WERI-Rb-1 (cell line): Measurements from ENCODE around the gene NAGPA.

Experiments
- DNase-seq: peaks from one replicate; pipeline ENCODE4 v3.0.0-alpha.2; 2020
- H3K27ac ChIP-seq: fragments of 250-450 bp; sonication (Bioruptor Pico); 2 replicates; pipeline ENCODE4 v1.5.1; 2020; ENCODE audit warnings: mild to moderate bottlenecking, moderate library complexity
- H3K27me3 ChIP-seq: fragments of 250-450 bp; sonication (Bioruptor Pico); 2 replicates; pipeline ENCODE4 v1.5.1; 2021; ENCODE audit warnings: mild to moderate bottlenecking, low read depth, moderate library complexity; ENCODE audit not compliant: insufficient read depth, severe bottlenecking
- H3K36me3 ChIP-seq: fragments of 250-450 bp; sonication (Bioruptor Pico); 2 replicates; pipeline ENCODE4 v1.5.1; 2020; ENCODE audit warnings: mild to moderate bottlenecking, moderate library complexity
- H3K4me3 ChIP-seq: 2 replicates; pipeline ENCODE4 v1.5.1; 2011; ENCODE audit warnings: low read depth, mild to moderate bottlenecking, control low read depth, low read length
- H3K9me3 ChIP-seq: fragments of 250-450 bp; sonication (Bioruptor Pico); 2 replicates; pipeline ENCODE4 v1.5.1; 2021; ENCODE audit warnings: mild to moderate bottlenecking, moderate library complexity; ENCODE audit not compliant: severe bottlenecking
- TF ChIP-seq, protein P1 (sequence below): IDR thresholded peaks from 2 replicates; pipeline ENCODE4 v1.5.1; 2011; ENCODE audit warnings: low read depth, mild to moderate bottlenecking, control low read depth, inconsistent platforms, low read length

NAGPA gene

DNA sequence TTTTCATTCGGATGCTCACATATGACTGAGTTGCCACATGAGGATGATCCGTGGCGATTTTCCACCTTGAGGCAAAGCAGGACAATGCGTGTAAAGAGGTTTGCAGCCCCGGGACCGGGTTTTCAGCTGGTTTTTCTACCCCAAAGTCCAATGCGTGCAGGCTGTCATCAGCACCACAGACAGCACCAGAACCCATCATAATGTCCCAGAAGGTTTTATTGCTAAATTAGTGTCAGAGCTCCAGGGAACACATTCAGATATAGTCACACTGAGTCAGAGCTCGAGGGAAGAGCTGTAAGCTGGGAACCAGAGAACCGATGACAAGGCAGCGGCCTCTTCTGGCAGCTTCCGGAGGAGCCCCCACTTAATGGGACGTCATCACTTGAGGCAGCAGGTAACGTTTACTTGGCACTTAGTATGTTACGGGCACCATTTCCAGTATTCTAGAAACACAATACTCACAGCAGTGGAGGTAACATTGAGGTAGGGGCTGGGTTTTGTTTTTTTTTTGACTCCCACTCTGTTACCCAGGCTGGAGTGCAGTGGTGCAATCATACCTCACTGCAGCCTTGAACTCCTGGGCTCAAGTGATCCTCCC lies 8.9 kb upstream of the NAGPA start:
- DNase-seq: no peak
- H3K27me3 ChIP-seq: no peaks in the 10 kb centered on the region
- H3K27ac ChIP-seq: no peak overlapping the region
- no peaks in the 10 kb centered on the region for H3K9me3 ChIP-seq
- H3K4me3 ChIP-seq: no peak overlapping the region
- H3K36me3 ChIP-seq: no peaks in the 10 kb centered on the region
- TF ChIP-seq, protein P1, sequence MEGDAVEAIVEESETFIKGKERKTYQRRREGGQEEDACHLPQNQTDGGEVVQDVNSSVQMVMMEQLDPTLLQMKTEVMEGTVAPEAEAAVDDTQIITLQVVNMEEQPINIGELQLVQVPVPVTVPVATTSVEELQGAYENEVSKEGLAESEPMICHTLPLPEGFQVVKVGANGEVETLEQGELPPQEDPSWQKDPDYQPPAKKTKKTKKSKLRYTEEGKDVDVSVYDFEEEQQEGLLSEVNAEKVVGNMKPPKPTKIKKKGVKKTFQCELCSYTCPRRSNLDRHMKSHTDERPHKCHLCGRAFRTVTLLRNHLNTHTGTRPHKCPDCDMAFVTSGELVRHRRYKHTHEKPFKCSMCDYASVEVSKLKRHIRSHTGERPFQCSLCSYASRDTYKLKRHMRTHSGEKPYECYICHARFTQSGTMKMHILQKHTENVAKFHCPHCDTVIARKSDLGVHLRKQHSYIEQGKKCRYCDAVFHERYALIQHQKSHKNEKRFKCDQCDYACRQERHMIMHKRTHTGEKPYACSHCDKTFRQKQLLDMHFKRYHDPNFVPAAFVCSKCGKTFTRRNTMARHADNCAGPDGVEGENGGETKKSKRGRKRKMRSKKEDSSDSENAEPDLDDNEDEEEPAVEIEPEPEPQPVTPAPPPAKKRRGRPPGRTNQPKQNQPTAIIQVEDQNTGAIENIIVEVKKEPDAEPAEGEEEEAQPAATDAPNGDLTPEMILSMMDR: peak; percentile 40

DNA sequence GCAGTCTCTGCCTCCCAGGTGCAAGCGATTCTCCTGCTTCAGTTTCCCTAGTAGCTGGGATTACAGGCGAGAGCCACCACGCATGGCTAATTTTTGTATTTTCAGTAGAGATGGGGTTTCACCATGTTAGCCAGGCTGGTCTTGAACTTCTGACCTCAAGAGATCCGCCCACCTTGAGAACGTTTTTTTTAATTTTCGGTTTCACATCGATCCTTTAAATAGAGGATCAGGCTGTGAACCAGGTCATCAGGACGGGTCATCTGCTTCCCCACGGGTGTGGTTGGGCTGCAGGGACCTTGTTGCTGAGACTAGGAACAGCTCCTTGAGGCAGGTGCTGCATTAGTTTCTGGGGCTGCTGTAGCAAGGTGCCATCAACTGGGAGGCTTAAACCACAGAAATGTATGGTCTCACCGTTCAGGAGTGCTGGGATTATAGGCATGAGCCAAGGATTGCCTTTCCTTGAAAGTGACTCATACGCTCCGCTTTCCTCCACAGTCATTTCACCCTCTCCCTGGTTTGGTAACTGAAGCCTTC lies 7.9 kb upstream of the NAGPA start:
- Histone ChIP-seq H3K4me3 (no peak overlapping the region), H3K9me3 (no peaks in the 10 kb centered on the region), H3K36me3 (no peaks in the 10 kb centered on the region), H3K27ac (no peak overlapping the region), H3K27me3 (no peaks in the 10 kb centered on the region)
- TF ChIP-seq, protein P1: no peak
- DNase-seq: no peak

DNA sequence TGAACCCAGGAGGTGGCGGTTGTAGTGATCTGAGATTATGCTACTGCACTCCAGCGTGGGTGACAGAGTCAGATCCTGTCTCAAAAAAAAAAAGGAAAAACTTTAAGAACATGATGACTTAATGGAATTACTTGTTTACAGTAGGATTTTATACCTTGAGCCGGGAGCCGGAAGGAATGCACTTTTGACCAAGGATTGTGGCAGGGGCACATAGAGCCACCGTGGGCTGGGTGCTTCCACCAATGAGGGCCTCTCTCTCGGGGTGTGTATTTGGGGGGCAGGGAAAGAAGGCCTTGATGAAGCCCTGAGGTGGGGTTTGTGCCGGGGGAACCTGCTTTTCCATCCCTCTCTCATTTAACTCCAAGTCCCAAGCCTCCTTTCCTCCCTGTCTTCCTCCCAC lies 6.7 kb upstream of the NAGPA start:
- no peak overlapping the region for H3K27ac ChIP-seq
- no peak overlapping the region for H3K4me3 ChIP-seq
- H3K36me3 ChIP-seq: no peaks in the 10 kb centered on the region
- TF ChIP-seq, protein P1: no peak
- no peaks in the 10 kb centered on the region for H3K9me3 ChIP-seq
- DNase-seq: no peak
- no peaks in the 10 kb centered on the region for H3K27me3 ChIP-seq

DNA sequence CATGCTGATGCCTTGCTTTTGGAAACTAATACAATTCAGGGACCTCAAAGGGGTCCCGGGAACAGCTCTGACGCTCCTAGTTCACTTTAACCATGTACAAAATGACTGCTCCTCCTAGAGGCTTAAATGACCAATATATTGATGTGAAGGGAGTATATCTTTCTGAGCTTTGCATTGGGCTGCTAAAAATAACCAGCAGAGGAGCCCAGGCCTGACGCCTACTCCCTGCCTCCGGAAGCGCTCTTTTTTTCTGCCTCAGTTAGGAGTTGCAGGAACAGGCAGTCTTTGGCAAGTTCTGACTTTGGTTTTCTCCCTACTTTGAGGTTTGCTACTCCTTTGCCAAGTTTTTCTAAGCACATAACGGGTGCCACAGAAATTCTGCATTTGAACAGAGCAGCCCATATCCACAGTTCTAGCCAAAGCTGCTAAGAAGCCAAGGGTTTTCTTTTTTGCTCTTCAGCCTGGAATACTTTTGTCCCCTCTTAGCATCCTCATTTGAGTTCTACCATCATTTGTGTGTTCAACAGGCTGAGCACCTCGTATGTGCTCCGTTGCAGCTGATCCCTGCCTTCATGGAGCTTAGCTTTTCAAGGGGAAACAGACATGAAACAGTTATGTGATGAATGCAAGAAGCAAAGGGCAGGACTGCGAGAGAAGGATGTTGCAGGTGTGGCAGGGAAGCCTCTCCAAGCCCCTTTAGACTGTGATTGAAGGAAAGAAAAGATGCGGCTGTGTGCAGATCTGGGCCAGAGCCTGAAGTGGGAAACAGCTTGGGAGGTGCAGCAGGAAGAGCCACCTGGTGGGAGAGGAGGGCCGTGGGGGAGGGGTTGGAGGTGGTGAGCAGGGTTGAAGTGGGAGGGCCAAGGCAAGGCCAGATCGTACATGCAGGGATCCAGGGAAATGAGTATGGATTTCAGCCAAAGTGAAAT lies 2.8 kb upstream of the NAGPA start:
- peak; percentile 58 for DNase-seq
- no peaks in the 10 kb centered on the region for H3K9me3 ChIP-seq
- no peak overlapping the region for H3K27ac ChIP-seq
- TF ChIP-seq, protein P1: no peak
- no peak overlapping the region for H3K4me3 ChIP-seq
- H3K27me3 ChIP-seq: no peaks in the 10 kb centered on the region
- H3K36me3 ChIP-seq: no peaks in the 10 kb centered on the region

DNA sequence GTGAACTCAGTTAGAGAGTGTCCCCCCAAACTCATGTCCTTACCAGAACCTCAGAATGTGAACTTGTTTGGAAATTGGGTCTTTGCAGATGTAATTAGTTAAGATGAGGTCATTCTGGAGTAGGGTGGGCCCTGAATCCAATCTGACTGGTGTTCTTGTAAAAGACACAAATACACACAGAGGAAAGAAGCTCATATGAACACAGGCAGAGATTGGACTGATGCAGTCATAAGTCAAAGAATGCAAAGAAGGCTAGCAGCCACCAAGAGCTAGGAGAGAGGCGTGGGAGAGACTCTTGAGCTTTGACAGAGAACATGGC lies 2.1 kb upstream of the NAGPA start:
- TF ChIP-seq, protein P1: no peak
- H3K4me3 ChIP-seq: no peak overlapping the region
- no peak overlapping the region for H3K27ac ChIP-seq
- no peaks in the 10 kb centered on the region for H3K36me3 ChIP-seq
- no peaks in the 10 kb centered on the region for H3K9me3 ChIP-seq
- no peak for DNase-seq
- H3K27me3 ChIP-seq: no peaks in the 10 kb centered on the region
